HG03342 (cell line): Measurements from ENCODE around the gene ORAI3.

Experiments used
- ATAC-seq: cut with Tn5 transposase; IDR thresholded peaks from one replicate; pipeline ENCODE4 v1.9.1; 2021; ENCODE audit warnings: mild to moderate bottlenecking, moderate library complexity; ENCODE audit not compliant: unreplicated experiment

ORAI3 gene

GRCh38 chr16:30966033-30966619 lies 17.3 kb downstream of the ORAI3 start:
- no peak for ATAC-seq

- no peak for ATAC-seq
Measured at GRCh38 chr16:30967795-30968194, 18.9 kb downstream of the ORAI3 start.

GRCh38 chr16:30969246-30969842 lies 20.5 kb downstream of the ORAI3 start:
- no peak for ATAC-seq

- no peak for ATAC-seq
Measured at GRCh38 chr16:30971298-30971697, 22.4 kb downstream of the ORAI3 start.

- ATAC-seq = no peak
Measured at GRCh38 chr16:30972872-30973271, 24.0 kb downstream of the ORAI3 start.

- ATAC-seq = no peak
Measured at GRCh38 chr16:30974348-30974747, 25.5 kb downstream of the ORAI3 start.

- no peak for ATAC-seq
Measured at GRCh38 chr16:30976486-30976885, 27.6 kb downstream of the ORAI3 start.

- ATAC-seq = no peak
Measured at GRCh38 chr16:30977502-30977901, 28.6 kb downstream of the ORAI3 start.

GRCh38 chr16:30979170-30980022 lies 30.5 kb downstream of the ORAI3 start:
- no peak for ATAC-seq

GRCh38 chr16:30980023-30980371 lies 31.1 kb downstream of the ORAI3 start:
- no peak for ATAC-seq

GRCh38 chr16:30980434-30980833 lies 31.6 kb downstream of the ORAI3 start:
- no peak for ATAC-seq

- ATAC-seq = no peak
Measured at GRCh38 chr16:30980959-30981358, 32.1 kb downstream of the ORAI3 start.

- no peak for ATAC-seq
Measured at GRCh38 chr16:30982548-30983288, 33.9 kb downstream of the ORAI3 start.

- no peak for ATAC-seq
Measured at GRCh38 chr16:30983289-30983889, 34.5 kb downstream of the ORAI3 start.

GRCh38 chr16:30983898-30984610 lies 35.2 kb downstream of the ORAI3 start:
- no peak for ATAC-seq

- ATAC-seq = no peak
Measured at GRCh38 chr16:30984669-30985400, 36.0 kb downstream of the ORAI3 start, which contains the start of gene HSD3B7. Gene HSD3B7, plus strand, starts transcription at chr16:30985207. Its CDS starts 452 bp downstream, at chr16:30985659.

- ATAC-seq = no peak
Measured at GRCh38 chr16:30985401-30986128, 36.7 kb downstream of the ORAI3 start.

GRCh38 chr16:30986129-30986991 lies 37.5 kb downstream of the ORAI3 start:
- no peak for ATAC-seq
